Caki2 (cell line): Measurements from ENCODE around the gene CMC4. TPM values are rescaled to one million over a fixed set of nuclear protein-coding genes. Genes with fewer than 3 reads are reported as not detected.
A peak's percentile ranks its signal among the peaks of the same experiment; 100 is the strongest.

Source experiments
- DNase-seq: peaks from one replicate; pipeline ENCODE4 v3.0.0-alpha.2; 2015; ENCODE audit warnings: low read depth
- in situ Hi-C: cut with HindIII; loops from 2 replicates; pipeline ENCODE4 v1.10.0; 2016; ENCODE audit warnings: low sequenced_read_pairs, low pct_unique_long_range_greater_than_20kb, mixed read lengths
- total RNA-seq: library from RNA; depleted of rRNA; stranded (reverse); fragments of >200 nt; shearing (Covaris generic); gene quantifications from 2 replicates; pipeline ENCODE4 v1.2.3, GENCODE V29; 2014; ENCODE audit warnings: low replicate concordance

The CMC4 gene
- total RNA-seq, 1 experiment from 2014 or later: 38.4 TPM

GRCh38 chrX:155056877-155057792 is 13.8 kb downstream of the CMC4 start:
- in situ Hi-C loops: no loop called here
- DNase-seq: peak; percentile 73

GRCh38 chrX:155056471-155056870 is 14.5 kb downstream of the CMC4 start:
- DNase-seq: no peak
- in situ Hi-C loops: no loop called here

- no peak for DNase-seq
- in situ Hi-C loops: no loop called here
These were observed 15.4 kb downstream of the CMC4 start for GRCh38 chrX:155055494-155055893.

GRCh38 chrX:155054255-155054654 is 16.7 kb downstream of the CMC4 start:
- in situ Hi-C loops: no loop called here
- DNase-seq: no peak

- in situ Hi-C loops: no loop called here
- no peak for DNase-seq
These were observed 17.3 kb downstream of the CMC4 start for GRCh38 chrX:155053656-155054055.

- DNase-seq: peak; percentile 69
- in situ Hi-C loops: no loop called here
These were observed 18.0 kb downstream of the CMC4 start for GRCh38 chrX:155052738-155053498.

- in situ Hi-C loops: no loop called here
- no peak for DNase-seq
These were observed 21.8 kb downstream of the CMC4 start for GRCh38 chrX:155048977-155049619.

GRCh38 chrX:155046811-155047528 is 24.0 kb downstream of the CMC4 start:
- DNase-seq: no peak
- in situ Hi-C loops: no loop called here

- in situ Hi-C loops: no loop called here
- no peak for DNase-seq
These were observed 24.7 kb downstream of the CMC4 start for GRCh38 chrX:155046129-155046810.

- in situ Hi-C loops: no loop called here
- no peak for DNase-seq
These were observed 35.2 kb downstream of the CMC4 start for GRCh38 chrX:155035688-155036087.

GRCh38 chrX:155031657-155032056 is 39.3 kb downstream of the CMC4 start:
- DNase-seq: no peak

GRCh38 chrX:155028877-155029291 is 42.1 kb downstream of the CMC4 start:
- DNase-seq: peak; percentile 26
- in situ Hi-C loops: no loop called here

More at GRCh38 chrX:155031657-155032056, 39.3 kb downstream of the CMC4 start:
- in situ Hi-C loops: no loop called here

GRCh38 chrX:155028129-155028528 is 42.8 kb downstream of the CMC4 start:
- no peak for DNase-seq
- in situ Hi-C loops: no loop called here

GRCh38 chrX:155027509-155028066 is 43.3 kb downstream of the CMC4 start:
- in situ Hi-C loops: no loop called here
- DNase-seq: peak; percentile 40

GRCh38 chrX:155026727-155027508 is 44.0 kb downstream of the CMC4 start, which contains the start of gene FUNDC2:
TSS of gene FUNDC2 (plus strand) at chrX:155026844. CDS start at chrX:155026939, 95 bp downstream.
- peak; percentile 96 for DNase-seq
- in situ Hi-C loops: no loop called here

GRCh38 chrX:155026420-155026726 is 44.6 kb downstream of the CMC4 start:
- in situ Hi-C loops: no loop called here
- DNase-seq: no peak
